Right lobe of liver (tissue), 6 donors: ENCODE results near the gene FAM124A. TPM values are rescaled to one million over a fixed set of nuclear protein-coding genes. Genes with fewer than 3 reads are reported as not detected.

Source experiments
- ATAC-seq, 4 donors: fragments of 200-7000 bp; cut with Tn5 transposase; one replicate each; pipeline ENCODE4 v1.9.1; 2020; ENCODE audit warnings: mild to moderate bottlenecking in 4 of 4, moderate library complexity in 4 of 4
- DNase-seq, 3 donors: peaks; one replicate each; pipeline ENCODE4 v3.0.0-alpha.2; 2020
- H3K27ac ChIP-seq, 3 donors: fragments of 200-600 bp; one replicate each; pipeline ENCODE4 v1.8.0; 2022
- H3K27me3 ChIP-seq, 2 donors: fragments of 200-600 bp; one replicate each; pipeline ENCODE4 v1.8.0; 2022
- H3K36me3 ChIP-seq, 4 donors: fragments of 200-600 bp; sonication (generic) in 1 of 4; one replicate each; pipeline versions ENCODE4 v1.5.1 to v1.8.0; 2017 to 2022; ENCODE audit warnings: control low read depth in 1 of 4
- H3K4me1 ChIP-seq, 4 donors: fragments of 200-600 bp; sonication (generic) in 1 of 4; one replicate each; pipeline versions ENCODE4 v1.5.1 to v1.8.0; 2017 to 2022; ENCODE audit warnings: control low read depth in 1 of 4
- H3K4me3 ChIP-seq, 3 donors: fragments of 200-600 bp; one replicate each; pipeline ENCODE4 v1.8.0; 2022
- H3K9me3 ChIP-seq, 4 donors: fragments of 200-600 bp; sonication (generic) in 1 of 4; one replicate each; pipeline versions ENCODE4 v1.5.1 to v1.8.0; 2017 to 2022; ENCODE audit warnings: control low read depth in 1 of 4
- CTCF ChIP-seq, 4 donors: fragments of 200-600 bp in 3 of 4; fragments of 450-650 bp in 1 of 4; IDR thresholded peaks; one replicate each; pipeline versions ENCODE4 v1.5.1 to v1.8.0; 2016 to 2022; ENCODE audit warnings: antibody characterized with exemption in 4 of 4, mild to moderate bottlenecking in 2 of 4
- POLR2A ChIP-seq: fragments of 450-650 bp; IDR thresholded peaks from one replicate; pipeline ENCODE4 v1.6.1; 2017; ENCODE audit warnings: antibody characterized with exemption, mild to moderate bottlenecking
- WGBS: methylation state at CpG from one replicate; pipeline ENCODE4 v1.1.6; 2018; ENCODE audit warnings: low coverage, low lambda C conversion rate; ENCODE audit not compliant: insufficient coverage; ENCODE audit errors: missing lambda C conversion rate; 5-methylcytosine and 5-hydroxymethylcytosine counted together
- intact Hi-C, 2 donors: fragments of 100-400 bp; cut with DNase I; formaldehyde crosslinking; loops; one replicate each; pipeline versions ENCODE4 v1.11.2 to v1.14.1; 2022
- total RNA-seq, 6 experiments: library from RNA; depleted of rRNA in 2 of 6; stranded (reverse); fragments of >200 nt in 2 of 6; fragmentation: NEBNext Ultra II Directional in 3 of 6; extraction: Animal tissue kit (Norgen Biotek cat#: 25700) in 3 of 6; gene quantifications; one replicate each; pipeline versions ENCODE4 v1.1.0 to v1.2.4, GENCODE V29; 2016 to 2023
- donor health status: DM: no; HTN: yes; CAD: no.
- donor health status: DM: no; HTN: no; CAD: no.
- donor health status: DM: no; HTN: no; CAD: no.
- donor health status: DM: no; HTN: yes; CAD: no.
- donor health status: DM: no; HTN: yes; CAD: no.

The FAM124A gene
- total RNA-seq, 6 experiments from 2014 or later, result 0.22 to 1.0 (median 0.51) TPM

GRCh38 chr13:51212758-51213157, 9.4 kb upstream of the FAM124A start:
- Histone ChIP-seq H3K27ac (no peak overlapping the region), H3K36me3 (no peaks in the 10 kb centered on the region), H3K4me1 (no peaks in the 10 kb centered on the region), H3K27me3 (no peaks in the 10 kb centered on the region), H3K4me3 (no peak overlapping the region), H3K9me3 (no peaks in the 10 kb centered on the region)
- WGBS, result 63% methylated on average over 2 of the region's 2 CpGs
- DNase-seq, result no peak
- ATAC-seq, result no peak
- no peak for TF ChIP-seq CTCF (IDR thresholded peaks at IDR 0.05)
- no peak for TF ChIP-seq POLR2A
- intact Hi-C loops, result no loop called here

DNA sequence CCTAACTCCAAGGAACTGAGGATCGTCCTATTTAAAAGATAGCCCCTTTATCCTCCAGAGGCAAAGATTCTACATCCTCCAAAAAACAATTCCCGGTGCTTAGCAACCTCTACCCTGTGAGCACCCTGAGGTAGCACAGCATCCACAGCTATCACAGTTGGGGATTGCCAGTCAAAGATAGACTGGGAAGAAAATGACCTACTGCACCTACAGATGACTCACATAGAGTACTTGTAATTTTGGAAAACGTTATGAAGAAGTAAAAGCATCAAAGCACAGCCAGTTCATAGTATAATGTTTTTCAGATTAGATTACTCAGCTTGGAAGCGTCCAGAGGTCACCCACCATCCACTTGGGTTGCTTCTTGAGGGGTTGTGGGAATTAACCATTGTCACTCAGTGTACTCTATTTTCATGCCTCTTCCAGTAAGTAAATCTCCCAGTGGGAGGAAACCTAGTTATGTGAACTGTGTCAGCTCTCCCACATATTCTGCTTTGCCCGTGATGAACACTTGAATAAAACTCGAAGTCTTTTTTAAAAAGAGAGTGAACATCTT, 8.9 kb upstream of the FAM124A start:
- Histone ChIP-seq H3K27me3 (no peaks in the 10 kb centered on the region), H3K4me1 (no peaks in the 10 kb centered on the region), H3K4me3 (no peak overlapping the region), H3K36me3 (no peaks in the 10 kb centered on the region), H3K9me3 (no peaks in the 10 kb centered on the region), H3K27ac (no peak overlapping the region)
- TF ChIP-seq POLR2A (no peak), CTCF (IDR thresholded peaks at IDR 0.05) (no peak)
- WGBS, result 51% methylated on average over 5 of the region's 6 CpGs
- ATAC-seq (no peak), DNase-seq (no peak)
- intact Hi-C loops, result no loop called here

GRCh38 chr13:51218626-51219025, 3.6 kb upstream of the FAM124A start:
- peaks cover 0 to 6% (median 0%) of the 10 kb centered on the region in 4 donors for H3K4me1 ChIP-seq
- no peaks in the 10 kb centered on the region for H3K36me3 ChIP-seq
- H3K27ac ChIP-seq, result no peak overlapping the region
- no peak for DNase-seq
- no peak overlapping the region for H3K4me3 ChIP-seq
- H3K9me3 ChIP-seq, result no peaks in the 10 kb centered on the region
- no peak for ATAC-seq
- TF ChIP-seq POLR2A, result no peak
- no peak for TF ChIP-seq CTCF (IDR thresholded peaks at IDR 0.05)
- WGBS, result 77% methylated on average over 4 of the region's 4 CpGs
- intact Hi-C loops, result no loop called here
- no peaks in the 10 kb centered on the region for H3K27me3 ChIP-seq

GRCh38 chr13:51220706-51221105, 1.5 kb upstream of the FAM124A start:
- peaks cover 0 to 6% (median 0%) of the 10 kb centered on the region in 4 donors for H3K4me1 ChIP-seq
- intact Hi-C loops, result no loop called here
- H3K27ac ChIP-seq, result no peak overlapping the region
- ATAC-seq, result no peak
- 80% methylated on average over 2 of the region's 2 CpGs for WGBS
- no peak for DNase-seq
- H3K27me3 ChIP-seq, result no peaks in the 10 kb centered on the region
- TF ChIP-seq CTCF (IDR thresholded peaks at IDR 0.05), result no peak
- H3K9me3 ChIP-seq, result no peaks in the 10 kb centered on the region
- no peak overlapping the region for H3K4me3 ChIP-seq
- H3K36me3 ChIP-seq, result no peaks in the 10 kb centered on the region

DNA sequence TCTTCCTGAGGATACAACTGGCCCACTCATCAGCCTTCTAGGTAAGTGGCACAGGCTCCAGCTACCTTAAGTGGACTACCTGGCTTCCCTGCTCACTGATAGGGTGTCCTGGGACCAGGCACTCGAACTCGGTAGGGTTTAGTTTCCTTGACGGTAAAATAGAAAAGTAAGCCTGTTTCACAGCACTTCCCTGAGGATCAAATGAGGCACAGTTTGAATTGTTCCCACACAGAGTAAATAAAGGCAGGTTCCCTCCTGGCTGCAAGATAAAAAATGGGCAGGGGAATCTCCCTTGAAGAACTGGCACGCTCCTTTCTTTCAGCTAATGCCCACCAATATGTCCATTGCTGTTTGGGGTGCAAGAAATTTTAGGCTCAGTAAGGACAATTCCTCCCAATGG, 1.1 kb upstream of the FAM124A start:
- DNase-seq, result no peak
- WGBS, result 50% methylated on average over 3 of the region's 4 CpGs
- ATAC-seq, result no peak
- Histone ChIP-seq H3K4me3 (no peak overlapping the region), H3K36me3 (no peaks in the 10 kb centered on the region), H3K4me1 (peaks cover 0 to 6% (median 0%) of the 10 kb centered on the region in 4 donors), H3K27me3 (no peaks in the 10 kb centered on the region), H3K27ac (no peak overlapping the region), H3K9me3 (no peaks in the 10 kb centered on the region)
- TF ChIP-seq CTCF (IDR thresholded peaks at IDR 0.05) (no peak), POLR2A (no peak)
- intact Hi-C loops, result no loop called here
